ENCODE measurements around the gene RNF169. TPM values are rescaled to one million over a fixed set of nuclear protein-coding genes. Genes with fewer than 3 reads are reported as not detected.
"Not testable (repeated sequence)": the region's sequence is repeated elsewhere in the genome, so short reads cannot be mapped to it uniquely, and the experiment has no call there.

RNF169 gene
- total RNA-seq, 1 experiment from 2014 or later: 28.0 TPM

DNA sequence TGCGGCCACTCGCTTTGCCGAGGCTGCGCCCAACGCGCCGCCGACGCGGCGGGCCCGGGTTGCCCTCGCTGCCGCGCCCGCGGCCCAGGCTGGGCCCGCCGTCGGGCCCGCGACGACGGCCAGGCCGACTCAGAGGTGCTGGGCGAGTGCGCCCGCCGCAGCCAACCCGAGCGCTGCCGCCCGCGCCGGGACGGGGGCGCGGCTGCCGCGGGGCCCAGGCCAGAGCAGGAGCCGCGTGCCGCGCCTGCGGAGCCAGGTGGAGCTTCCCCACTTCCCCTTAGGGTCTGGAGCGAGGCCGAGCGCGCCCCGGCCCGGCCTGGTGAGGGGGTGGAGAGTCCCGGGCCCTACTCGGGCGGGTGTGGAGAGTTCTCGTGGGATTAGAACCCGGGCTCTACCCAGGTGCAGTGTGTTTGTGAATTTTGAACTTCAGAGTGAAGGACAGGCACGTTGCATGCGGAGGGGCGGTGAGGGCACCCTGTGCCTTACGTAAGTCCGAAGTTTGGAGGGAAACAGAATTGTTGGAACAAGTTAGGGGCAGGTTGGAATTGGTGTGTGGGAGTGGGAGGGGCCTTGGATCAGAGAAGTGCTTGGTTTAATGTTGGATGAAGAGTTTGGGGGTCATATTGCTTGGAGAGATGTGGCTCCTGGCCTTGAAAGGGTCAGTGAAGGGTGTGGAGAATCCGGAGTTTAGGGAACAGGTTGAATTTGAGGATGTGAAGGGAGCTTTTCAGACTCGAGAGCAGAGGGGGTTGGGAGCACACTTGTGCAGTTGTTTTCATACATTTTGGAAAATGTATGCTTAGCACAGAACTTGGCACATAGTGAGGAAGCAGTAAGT, 697 bp downstream of the RNF169 start:
- ChIA-PET POLR2A (interaction anchor here (0.6 kb wide), 2 partner anchors 100 to 101 kb away, joined by 3 to 11 read pairs; no protein-coding TSS in a partner anchor), CTCF (interaction anchor here (0.9 to 1.8 kb wide), 3 partner anchors 10 to 47 kb away, joined by 5 to 11 read pairs (median 5); no protein-coding TSS in a partner anchor)
- Histone ChIP-seq H3K4me3 (ENCODE audit: low read depth, low read length) (peak overlapping the region; percentile 88), H3K27me3 (replicated peaks; ENCODE audit: control insufficient read depth, insufficient read depth, low read length) (no peaks in the 10 kb centered on the region), H3K4me1 (peaks cover 14% of the 10 kb centered on the region), H3K36me3 (ENCODE audit: control insufficient read depth, insufficient read depth, low read length) (no peaks in the 10 kb centered on the region), H3K9me3 (no peaks in the 10 kb centered on the region)
- Mint-ChIP-seq H3K27ac (ENCODE audit: unreplicated experiment) (peak overlapping the region; percentile 76), H3K4me1 (ENCODE audit: low read depth, unreplicated experiment) (peaks cover 18% of the 10 kb centered on the region), H3K27me3 (ENCODE audit: insufficient read depth, unreplicated experiment) (no peaks in the 10 kb centered on the region), H3K9me3 (ENCODE audit: unreplicated experiment) (no peaks in the 10 kb centered on the region), H3K36me3 (ENCODE audit: insufficient read depth, unreplicated experiment) (peaks cover 12% of the 10 kb centered on the region), H3K4me3 (ENCODE audit: unreplicated experiment) (peak overlapping the region; percentile 88)
- peak; percentile 79 to 81 for DNase-seq
- TF ChIP-seq, protein P1, sequence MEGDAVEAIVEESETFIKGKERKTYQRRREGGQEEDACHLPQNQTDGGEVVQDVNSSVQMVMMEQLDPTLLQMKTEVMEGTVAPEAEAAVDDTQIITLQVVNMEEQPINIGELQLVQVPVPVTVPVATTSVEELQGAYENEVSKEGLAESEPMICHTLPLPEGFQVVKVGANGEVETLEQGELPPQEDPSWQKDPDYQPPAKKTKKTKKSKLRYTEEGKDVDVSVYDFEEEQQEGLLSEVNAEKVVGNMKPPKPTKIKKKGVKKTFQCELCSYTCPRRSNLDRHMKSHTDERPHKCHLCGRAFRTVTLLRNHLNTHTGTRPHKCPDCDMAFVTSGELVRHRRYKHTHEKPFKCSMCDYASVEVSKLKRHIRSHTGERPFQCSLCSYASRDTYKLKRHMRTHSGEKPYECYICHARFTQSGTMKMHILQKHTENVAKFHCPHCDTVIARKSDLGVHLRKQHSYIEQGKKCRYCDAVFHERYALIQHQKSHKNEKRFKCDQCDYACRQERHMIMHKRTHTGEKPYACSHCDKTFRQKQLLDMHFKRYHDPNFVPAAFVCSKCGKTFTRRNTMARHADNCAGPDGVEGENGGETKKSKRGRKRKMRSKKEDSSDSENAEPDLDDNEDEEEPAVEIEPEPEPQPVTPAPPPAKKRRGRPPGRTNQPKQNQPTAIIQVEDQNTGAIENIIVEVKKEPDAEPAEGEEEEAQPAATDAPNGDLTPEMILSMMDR (IDR thresholded peaks at IDR 0.05; ENCODE audit: insufficient read depth in 1 of 2, low read depth in 1 of 2, low read length in 1 of 2, severe bottlenecking in 1 of 2, unreplicated experiment in 1 of 2): no peak
- intact Hi-C loops (cut with micrococcal nuclease; ENCODE audit: unreplicated experiment): no loop called here
- no TSS peak for BruUV-seq (replicated peaks)

DNA sequence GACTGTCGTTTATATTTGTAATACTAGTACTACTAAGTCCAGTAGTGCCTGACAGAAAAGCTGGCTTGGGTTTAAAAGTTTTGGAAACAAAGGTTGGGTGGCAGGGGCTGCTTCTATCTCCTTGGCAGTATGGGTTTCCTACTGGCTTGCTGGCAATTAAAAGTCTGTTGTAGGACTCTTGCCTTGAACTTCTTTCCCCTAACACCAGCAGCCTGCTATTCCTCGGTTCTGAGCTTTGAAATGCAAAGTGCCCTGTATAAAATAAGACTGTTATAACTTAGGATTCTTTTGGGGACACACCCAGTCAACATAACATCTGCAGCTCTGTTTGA, 1.3 kb downstream of the RNF169 start:
- ChIA-PET POLR2A (interaction anchor here (0.6 kb wide), 1 partner anchor 232 kb away, joined by 3 read pairs; no protein-coding TSS in a partner anchor), CTCF (interaction anchor here (0.9 to 1.7 kb wide), 2 partner anchors 10 to 48 kb away, joined by 5 to 11 read pairs; no protein-coding TSS in a partner anchor)
- BruUV-seq (replicated peaks): TSS peak; percentile 80
- DNase-seq: no peak
- peak overlapping the region; percentile 88 for H3K4me3 ChIP-seq (ENCODE audit: low read depth, low read length)
- peaks cover 20% of the 10 kb centered on the region for H3K4me1 ChIP-seq
- no peaks in the 10 kb centered on the region for H3K9me3 ChIP-seq
- TF ChIP-seq, protein P1 (IDR thresholded peaks at IDR 0.05; ENCODE audit: insufficient read depth in 1 of 2, low read depth in 1 of 2, low read length in 1 of 2, severe bottlenecking in 1 of 2, unreplicated experiment in 1 of 2): no peak
- Mint-ChIP-seq H3K9me3 (ENCODE audit: unreplicated experiment) (no peaks in the 10 kb centered on the region), H3K27ac (ENCODE audit: unreplicated experiment) (peak overlapping the region; percentile 76), H3K36me3 (ENCODE audit: insufficient read depth, unreplicated experiment) (peaks cover 12% of the 10 kb centered on the region), H3K27me3 (ENCODE audit: insufficient read depth, unreplicated experiment) (no peaks in the 10 kb centered on the region), H3K4me1 (ENCODE audit: low read depth, unreplicated experiment) (peaks cover 18% of the 10 kb centered on the region), H3K4me3 (ENCODE audit: unreplicated experiment) (peak overlapping the region; percentile 88)
- intact Hi-C loops (cut with micrococcal nuclease; ENCODE audit: unreplicated experiment): no loop called here
- no peaks in the 10 kb centered on the region for H3K27me3 ChIP-seq (replicated peaks; ENCODE audit: control insufficient read depth, insufficient read depth, low read length)
- no peaks in the 10 kb centered on the region for H3K36me3 ChIP-seq (ENCODE audit: control insufficient read depth, insufficient read depth, low read length)

DNA sequence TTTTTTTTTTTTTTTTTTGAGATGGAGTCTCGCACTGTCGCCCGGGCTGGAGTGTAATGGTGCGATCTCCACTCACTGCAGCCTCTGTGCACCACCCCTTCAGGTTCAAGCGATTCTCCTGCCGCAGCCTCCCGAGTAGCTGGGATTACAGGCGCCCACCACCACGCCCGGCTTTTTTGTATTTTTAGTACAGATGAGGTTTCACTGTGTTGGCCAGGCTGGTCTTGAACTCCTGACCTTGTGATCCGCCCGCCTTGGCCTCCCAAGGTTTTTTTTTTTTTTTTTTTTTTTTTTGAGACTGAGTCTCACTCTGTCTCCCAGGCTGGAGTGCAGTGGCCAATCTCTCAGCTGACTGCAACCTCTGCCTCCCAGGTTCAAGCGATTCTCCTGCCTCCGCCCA, 1.9 kb downstream of the RNF169 start:
- H3K9me3 ChIP-seq; H3K27me3 ChIP-seq (replicated peaks; ENCODE audit: control insufficient read depth, insufficient read depth, low read length); H3K27ac Mint-ChIP-seq (ENCODE audit: unreplicated experiment); H3K4me3 ChIP-seq (ENCODE audit: low read depth, low read length); H3K4me3 Mint-ChIP-seq (ENCODE audit: unreplicated experiment); DNase-seq; H3K36me3 ChIP-seq (ENCODE audit: control insufficient read depth, insufficient read depth, low read length); BruUV-seq (replicated peaks); H3K27me3 Mint-ChIP-seq (ENCODE audit: insufficient read depth, unreplicated experiment); intact Hi-C loops (cut with micrococcal nuclease; ENCODE audit: unreplicated experiment); H3K9me3 Mint-ChIP-seq (ENCODE audit: unreplicated experiment): not testable (repeated sequence)
- H3K4me1 ChIP-seq: peaks cover 26% of the 10 kb centered on the region
- Mint-ChIP-seq H3K4me1 (ENCODE audit: low read depth, unreplicated experiment) (peaks cover 23% of the 10 kb centered on the region), H3K36me3 (ENCODE audit: insufficient read depth, unreplicated experiment) (peaks cover 12% of the 10 kb centered on the region)
- CTCF ChIA-PET: interaction anchor here (0.9 to 1.7 kb wide), 2 partner anchors 11 to 48 kb away, joined by 5 to 11 read pairs; no protein-coding TSS in a partner anchor
- POLR2A ChIA-PET: interaction anchor here (0.6 kb wide), 2 partner anchors 11 to 231 kb away, joined by 3 to 7 read pairs; no protein-coding TSS in a partner anchor
